GM12878 (cell line): ENCODE results near the gene PLEKHJ1. TPM values are rescaled to one million over a fixed set of nuclear protein-coding genes. Genes with fewer than 3 reads are reported as not detected.

Source experiments
- ATAC-seq: fragments of 200-7000 bp; cut with Tn5 transposase; 3 replicates; pipeline ENCODE4 v1.9.1; 2020; ENCODE audit warnings: mild to moderate bottlenecking, moderate library complexity
- BruUV-seq: library from RNA; stranded (reverse); fragments of 400-500 nt; replicated peaks from 2 replicates; lab custom pipeline; 2021; lab: Mats Ljungman, UMichigan
- CTCF ChIA-PET: fragments of 300-600 bp; sonication (Branson Sonifier 250); formaldehyde crosslinking; extraction: SDS; loops from one replicate; lab custom pipeline; 2021; ENCODE audit warnings: inconsistent platforms; lab: Yijun Ruan, JAX
- POLR2A ChIA-PET: fragments of 350-600 bp; formaldehyde crosslinking; extraction: SDS; loops from one replicate; lab custom pipeline; 2021; ENCODE audit warnings: inconsistent platforms; lab: Charles Lee
- RAD21 ChIA-PET: fragments of 300-600 bp; sonication (Branson Sonifier 250); formaldehyde crosslinking; loops from one replicate; lab custom pipeline; 2023; ENCODE audit warnings: antibody characterized with exemption; ENCODE audit not compliant: unreplicated experiment; lab: Charles Lee
- SMC1A ChIA-PET: fragments of 300-600 bp; sonication (Branson Sonifier 250); formaldehyde crosslinking; loops from one replicate; lab custom pipeline; 2023; ENCODE audit not compliant: unreplicated experiment, uncharacterized antibody; lab: Charles Lee
- DNase-seq: peaks from one replicate; pipeline ENCODE4 v3.0.0-alpha.2; 2011; ENCODE audit warnings: low read depth, low spot score
- FAIRE-seq: peaks from 3 replicates; lab custom pipeline; 2011; peaks lifted over from hg19 to GRCh38; lab: Jason Lieb, UNC
- H2AFZ ChIP-seq: 2 replicates; pipeline ENCODE4 v1.6.0; 2011; ENCODE audit warnings: low read depth, low read length, control low read depth; ENCODE audit not compliant: control insufficient read depth
- H3K27ac ChIP-seq: 2 replicates; pipeline ENCODE4 v1.5.1; 2011; ENCODE audit warnings: control low read depth; ENCODE audit not compliant: control insufficient read depth, insufficient read depth
- H3K27me3 ChIP-seq, 2 experiments: replicated peaks in 1 of 2; 2 replicates each; pipeline versions ENCODE4 v1.6.0 to v1.6.1; 2011; ENCODE audit warnings: low read length in 1 of 2; ENCODE audit not compliant: control insufficient read depth in 2 of 2, insufficient read depth in 2 of 2
- H3K36me3 ChIP-seq, 2 experiments: 2 replicates each; pipeline ENCODE4 v1.5.1; 2011; ENCODE audit warnings: low read length in 1 of 2; ENCODE audit not compliant: control insufficient read depth in 2 of 2, insufficient read depth in 2 of 2
- H3K4me1 ChIP-seq: 2 replicates; pipeline ENCODE4 v1.6.1; 2011; ENCODE audit warnings: mild to moderate bottlenecking, low read length, moderate library complexity, mixed read lengths; ENCODE audit not compliant: control insufficient read depth, insufficient read depth
- H3K4me2 ChIP-seq: 2 replicates; pipeline ENCODE4 v1.6.0; 2011; ENCODE audit warnings: control low read depth; ENCODE audit not compliant: control insufficient read depth, insufficient read depth
- H3K4me3 ChIP-seq: fragments of 200-600 bp; sonication (generic); 2 replicates; pipeline ENCODE4 v1.5.1; 2016
- H3K79me2 ChIP-seq: 2 replicates; pipeline ENCODE4 v1.6.0; 2011; ENCODE audit warnings: low read length; ENCODE audit not compliant: control insufficient read depth, insufficient read depth
- H3K9ac ChIP-seq: 2 replicates; pipeline ENCODE4 v1.8.0; 2011; ENCODE audit warnings: low read length, control low read depth, mixed read lengths; ENCODE audit not compliant: control insufficient read depth, insufficient read depth
- H3K9me3 ChIP-seq: replicated peaks from 3 replicates; pipeline ENCODE4 v1.5.1; 2011; ENCODE audit warnings: mild to moderate bottlenecking, low read length; ENCODE audit not compliant: control insufficient read depth, insufficient read depth
- H4K20me1 ChIP-seq: 2 replicates; pipeline ENCODE4 v1.6.0; 2011; ENCODE audit not compliant: control insufficient read depth, insufficient read depth
- BMI1 ChIP-seq: fragments of 450-650 bp; IDR thresholded peaks from 2 replicates; pipeline ENCODE4 v1.6.1; 2016; ENCODE audit warnings: mild to moderate bottlenecking, moderate library complexity, borderline replicate concordance
- BRCA1 ChIP-seq: IDR thresholded peaks from 2 replicates; pipeline ENCODE4 v1.6.1; 2011; ENCODE audit warnings: low read depth, low read length, improper control_type of control experiment
- CBX5 ChIP-seq: sonication (generic); IDR thresholded peaks from 2 replicates; pipeline ENCODE4 v1.6.1; 2016; ENCODE audit warnings: low read depth, moderate library complexity, mild to moderate bottlenecking, inconsistent platforms
- GATAD2B ChIP-seq: fragments of 450-650 bp; conservative IDR thresholded peaks from 2 replicates; pipeline ENCODE4 v1.6.1; 2017; ENCODE audit warnings: low read depth, mild to moderate bottlenecking, moderate library complexity
- HDAC2 ChIP-seq: fragments of 200-600 bp; sonication (generic); IDR thresholded peaks from 2 replicates; pipeline ENCODE4 v1.6.1; 2017
- JUND ChIP-seq: IDR thresholded peaks from 2 replicates; pipeline ENCODE4 v1.6.1; 2012; ENCODE audit warnings: low read depth, mild to moderate bottlenecking, low read length, improper control_type of control experiment, moderate library complexity
- POLR2AphosphoS2 ChIP-seq: IDR thresholded peaks from 2 replicates; pipeline ENCODE4 v1.6.1; 2011; ENCODE audit warnings: low read depth, mild to moderate bottlenecking, low read length, improper control_type of control experiment, moderate library complexity
- RFX5 ChIP-seq: IDR thresholded peaks from 2 replicates; pipeline ENCODE4 v1.6.1; 2011; ENCODE audit warnings: low read depth, low read length, improper control_type of control experiment
- TCF7 ChIP-seq: IDR thresholded peaks from 2 replicates; pipeline ENCODE4 v1.6.1; 2014; ENCODE audit warnings: antibody characterized with exemption, borderline replicate concordance
- WGBS: methylation state at CpG from one replicate; pipeline ENCODE4 v1.1.6; 2016; ENCODE audit warnings: low lambda C conversion rate; ENCODE audit not compliant: insufficient replicate concordance, insufficient coverage; ENCODE audit errors: missing lambda C conversion rate; 5-methylcytosine and 5-hydroxymethylcytosine counted together
- in situ Hi-C: fragments of 300-500 bp; cut with MboI; formaldehyde crosslinking; loops from 9 replicates; pipeline ENCODE4 v1.14.3; 2018; ENCODE audit warnings: mixed read lengths
- intact Hi-C: fragments of 100-400 bp; cut with micrococcal nuclease; formaldehyde crosslinking; loops from one replicate; pipeline ENCODE4 v1.14.2; 2022; ENCODE audit not compliant: unreplicated experiment
- polyA plus RNA-seq, 11 experiments: library from polyadenylated mRNA; depleted of rRNA in 4 of 11; unstranded in 6 of 11; stranded (reverse) in 5 of 11; fragments of >200 nt; fragmentation: Nextera tagmentation in 4 of 11; fragmentation: Illumina TruSeq in 1 of 11; extraction: Ambion mirVana in 4 of 11; extraction: Trizol in 1 of 11; gene quantifications; 1 replicate in 1 of 11; 2 replicates in 10 of 11; pipeline versions ENCODE4 v1.2.1 to v1.2.3, GENCODE V29; 2011 to 2016; ENCODE audit warnings: inconsistent platforms in 2 of 11, missing spikeins in 2 of 11, low read depth in 1 of 11
- total RNA-seq, 4 experiments: library from RNA; depleted of rRNA in 3 of 4; stranded (reverse); fragments of >200 nt in 3 of 4; fragmentation: Illumina TruSeq in 1 of 4; extraction: Trizol in 1 of 4; gene quantifications; 2 replicates each; pipeline versions ENCODE4 v1.2.1 to v1.2.3, GENCODE V29; 2013 to 2021
- TF ChIP-seq, protein P1 (sequence below): IDR thresholded peaks from 2 replicates; pipeline ENCODE4 v1.6.1; 2012; ENCODE audit warnings: mild to moderate bottlenecking, low read depth, low read length
- TF ChIP-seq, protein P2 (sequence below): fragments of 450-650 bp; IDR thresholded peaks from 2 replicates; pipeline ENCODE4 v1.6.1; 2017; ENCODE audit warnings: mild to moderate bottlenecking
- TF ChIP-seq, protein P3 (sequence below): fragments of 450-650 bp; IDR thresholded peaks from 2 replicates; pipeline ENCODE4 v1.6.1; 2016; ENCODE audit warnings: mild to moderate bottlenecking
- TF ChIP-seq, protein P4 (sequence below): IDR thresholded peaks from 2 replicates; pipeline ENCODE4 v1.6.1; 2012; ENCODE audit warnings: low read depth, low read length, improper control_type of control experiment
- TF ChIP-seq, protein P5 (sequence below): IDR thresholded peaks from 2 replicates; pipeline ENCODE4 v1.6.1; 2011; ENCODE audit warnings: low read depth, mild to moderate bottlenecking, low read length, moderate library complexity, borderline replicate concordance; ENCODE audit errors: extremely low read depth

PLEKHJ1 gene
- total and polyA plus RNA-seq, 10 of the 15 experiments (the other 5 are each of a cell fraction or from before 2014, with no cell fraction given), result 1.3 to 133 (median 75.0) TPM

DNA sequence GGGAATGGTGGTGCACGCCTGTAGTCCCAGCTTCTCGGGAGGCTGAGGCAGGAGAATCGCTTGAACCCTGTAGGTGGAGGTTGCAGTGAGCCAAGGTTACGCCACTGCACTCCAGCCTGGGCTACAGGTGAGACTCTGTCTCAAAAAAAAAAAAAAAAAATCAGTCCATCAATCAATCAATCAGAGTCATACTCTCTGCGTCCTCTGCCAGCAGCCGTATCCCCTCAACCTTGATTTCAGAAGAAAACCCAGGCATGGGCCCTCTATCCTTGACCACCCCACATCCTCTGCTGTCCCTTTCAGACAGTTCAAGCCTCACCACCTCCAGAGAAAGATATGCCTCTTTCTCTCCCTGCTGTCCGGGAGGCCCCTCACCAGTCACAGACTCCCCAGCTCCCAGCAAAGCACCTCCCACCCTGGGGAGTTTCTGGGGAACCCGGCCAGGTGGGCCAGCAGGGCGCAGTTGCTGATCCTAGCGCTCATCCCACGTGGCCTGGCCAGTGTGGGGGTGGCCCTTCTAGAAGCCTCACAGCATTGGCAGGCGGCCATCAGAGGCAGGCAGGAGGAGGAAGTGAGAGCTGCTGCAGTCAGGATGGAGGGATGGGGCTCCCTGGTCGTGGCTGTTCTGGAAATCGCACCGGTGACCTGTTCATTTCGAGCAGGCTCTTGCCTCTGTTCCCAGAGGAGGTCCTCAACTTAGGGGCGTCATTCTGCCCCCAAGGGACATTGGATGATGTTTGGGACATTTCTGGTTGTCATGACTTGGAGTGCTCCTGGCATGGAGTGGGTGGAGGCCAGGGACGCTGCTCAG, 30.3 kb upstream of the PLEKHJ1 start:
- POLR2A ChIA-PET, result interaction anchor here (0.6 to 1.6 kb wide), 2 partner anchors 9 to 28 kb away, joined by 5 to 7 read pairs; no protein-coding TSS in a partner anchor
- Histone ChIP-seq H3K27me3 (no peaks in the 10 kb centered on the region), H3K4me1 (peaks cover 14% of the 10 kb centered on the region), H3K36me3 (no peaks in the 10 kb centered on the region; a peak in 2 of 4 replicates), H3K4me2 (peak overlapping the region; percentile 75), H2AFZ (peak overlapping the region; percentile 68), H3K4me3 (no peak overlapping the region; the same call in 1 of the 2 replicates), H3K9me3 (no peaks in the 10 kb centered on the region), H3K9ac (peak overlapping the region; percentile 41; the same call in 1 of the 2 replicates), H4K20me1 (peaks cover 4% of the 10 kb centered on the region; the same call in 1 of the 2 replicates), H3K79me2 (peaks cover 25% of the 10 kb centered on the region), H3K27ac (peak overlapping the region; percentile 74)
- FAIRE-seq (peak; percentile 95), DNase-seq (peak; percentile 54), ATAC-seq (peak; percentile 69)
- RAD21 ChIA-PET, result interaction anchor here (0.6 to 1.3 kb wide), 5 partner anchors 8 to 411 kb away, joined by 3 read pairs; partner anchors contain the start of gene PLEKHJ1
- WGBS, result 27% methylated on average over 17 of the region's 18 CpGs
- no TSS peak for BruUV-seq
- in situ Hi-C loops (no loop called here), intact Hi-C loops (loop anchor here (5.0 to 10.0 kb wide), 2 partner anchors 99 to 172 kb away; partner anchors contain the start of genes IZUMO4 and MOB3A)
- CTCF ChIA-PET, result interaction anchor here (0.6 to 1.0 kb wide), 4 partner anchors 27 to 110 kb away, joined by 3 read pairs; no protein-coding TSS in a partner anchor
- SMC1A ChIA-PET, result interaction anchor here (1.6 to 1.8 kb wide), 2 partner anchors 27 to 28 kb away, joined by 3 to 4 read pairs; no protein-coding TSS in a partner anchor
- no peak for TF ChIP-seq BRCA1
- TF ChIP-seq, protein P1, sequence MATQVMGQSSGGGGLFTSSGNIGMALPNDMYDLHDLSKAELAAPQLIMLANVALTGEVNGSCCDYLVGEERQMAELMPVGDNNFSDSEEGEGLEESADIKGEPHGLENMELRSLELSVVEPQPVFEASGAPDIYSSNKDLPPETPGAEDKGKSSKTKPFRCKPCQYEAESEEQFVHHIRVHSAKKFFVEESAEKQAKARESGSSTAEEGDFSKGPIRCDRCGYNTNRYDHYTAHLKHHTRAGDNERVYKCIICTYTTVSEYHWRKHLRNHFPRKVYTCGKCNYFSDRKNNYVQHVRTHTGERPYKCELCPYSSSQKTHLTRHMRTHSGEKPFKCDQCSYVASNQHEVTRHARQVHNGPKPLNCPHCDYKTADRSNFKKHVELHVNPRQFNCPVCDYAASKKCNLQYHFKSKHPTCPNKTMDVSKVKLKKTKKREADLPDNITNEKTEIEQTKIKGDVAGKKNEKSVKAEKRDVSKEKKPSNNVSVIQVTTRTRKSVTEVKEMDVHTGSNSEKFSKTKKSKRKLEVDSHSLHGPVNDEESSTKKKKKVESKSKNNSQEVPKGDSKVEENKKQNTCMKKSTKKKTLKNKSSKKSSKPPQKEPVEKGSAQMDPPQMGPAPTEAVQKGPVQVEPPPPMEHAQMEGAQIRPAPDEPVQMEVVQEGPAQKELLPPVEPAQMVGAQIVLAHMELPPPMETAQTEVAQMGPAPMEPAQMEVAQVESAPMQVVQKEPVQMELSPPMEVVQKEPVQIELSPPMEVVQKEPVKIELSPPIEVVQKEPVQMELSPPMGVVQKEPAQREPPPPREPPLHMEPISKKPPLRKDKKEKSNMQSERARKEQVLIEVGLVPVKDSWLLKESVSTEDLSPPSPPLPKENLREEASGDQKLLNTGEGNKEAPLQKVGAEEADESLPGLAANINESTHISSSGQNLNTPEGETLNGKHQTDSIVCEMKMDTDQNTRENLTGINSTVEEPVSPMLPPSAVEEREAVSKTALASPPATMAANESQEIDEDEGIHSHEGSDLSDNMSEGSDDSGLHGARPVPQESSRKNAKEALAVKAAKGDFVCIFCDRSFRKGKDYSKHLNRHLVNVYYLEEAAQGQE, result no peak
- TF ChIP-seq, protein P2, sequence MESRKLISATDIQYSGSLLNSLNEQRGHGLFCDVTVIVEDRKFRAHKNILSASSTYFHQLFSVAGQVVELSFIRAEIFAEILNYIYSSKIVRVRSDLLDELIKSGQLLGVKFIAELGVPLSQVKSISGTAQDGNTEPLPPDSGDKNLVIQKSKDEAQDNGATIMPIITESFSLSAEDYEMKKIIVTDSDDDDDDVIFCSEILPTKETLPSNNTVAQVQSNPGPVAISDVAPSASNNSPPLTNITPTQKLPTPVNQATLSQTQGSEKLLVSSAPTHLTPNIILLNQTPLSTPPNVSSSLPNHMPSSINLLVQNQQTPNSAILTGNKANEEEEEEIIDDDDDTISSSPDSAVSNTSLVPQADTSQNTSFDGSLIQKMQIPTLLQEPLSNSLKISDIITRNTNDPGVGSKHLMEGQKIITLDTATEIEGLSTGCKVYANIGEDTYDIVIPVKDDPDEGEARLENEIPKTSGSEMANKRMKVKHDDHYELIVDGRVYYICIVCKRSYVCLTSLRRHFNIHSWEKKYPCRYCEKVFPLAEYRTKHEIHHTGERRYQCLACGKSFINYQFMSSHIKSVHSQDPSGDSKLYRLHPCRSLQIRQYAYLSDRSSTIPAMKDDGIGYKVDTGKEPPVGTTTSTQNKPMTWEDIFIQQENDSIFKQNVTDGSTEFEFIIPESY, result no peak
- TF ChIP-seq JUND, result no peak
- no peak for TF ChIP-seq POLR2AphosphoS2
- TF ChIP-seq BMI1, result no peak
- TF ChIP-seq CBX5, result no peak
- TF ChIP-seq, protein P3, sequence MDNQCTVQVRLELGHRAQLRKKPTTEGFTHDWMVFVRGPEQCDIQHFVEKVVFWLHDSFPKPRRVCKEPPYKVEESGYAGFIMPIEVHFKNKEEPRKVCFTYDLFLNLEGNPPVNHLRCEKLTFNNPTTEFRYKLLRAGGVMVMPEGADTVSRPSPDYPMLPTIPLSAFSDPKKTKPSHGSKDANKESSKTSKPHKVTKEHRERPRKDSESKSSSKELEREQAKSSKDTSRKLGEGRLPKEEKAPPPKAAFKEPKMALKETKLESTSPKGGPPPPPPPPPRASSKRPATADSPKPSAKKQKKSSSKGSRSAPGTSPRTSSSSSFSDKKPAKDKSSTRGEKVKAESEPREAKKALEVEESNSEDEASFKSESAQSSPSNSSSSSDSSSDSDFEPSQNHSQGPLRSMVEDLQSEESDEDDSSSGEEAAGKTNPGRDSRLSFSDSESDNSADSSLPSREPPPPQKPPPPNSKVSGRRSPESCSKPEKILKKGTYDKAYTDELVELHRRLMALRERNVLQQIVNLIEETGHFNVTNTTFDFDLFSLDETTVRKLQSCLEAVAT, result 0 out of 2 replicates have a peak, but pooled peaks have one; percentile 44
- TF ChIP-seq RFX5, result no peak
- TF ChIP-seq, protein P4, sequence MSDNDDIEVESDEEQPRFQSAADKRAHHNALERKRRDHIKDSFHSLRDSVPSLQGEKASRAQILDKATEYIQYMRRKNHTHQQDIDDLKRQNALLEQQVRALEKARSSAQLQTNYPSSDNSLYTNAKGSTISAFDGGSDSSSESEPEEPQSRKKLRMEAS, result peak; percentile 78; the same call in 1 of the 2 replicates
- TF ChIP-seq HDAC2, result no peak
- no peak for TF ChIP-seq TCF7
- TF ChIP-seq, protein P5, sequence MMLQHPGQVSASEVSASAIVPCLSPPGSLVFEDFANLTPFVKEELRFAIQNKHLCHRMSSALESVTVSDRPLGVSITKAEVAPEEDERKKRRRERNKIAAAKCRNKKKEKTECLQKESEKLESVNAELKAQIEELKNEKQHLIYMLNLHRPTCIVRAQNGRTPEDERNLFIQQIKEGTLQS, result no peak
- peak; percentile 87 for TF ChIP-seq GATAD2B
